Immature natural killer cell (primary cell): ENCODE results near the gene SHROOM3. TPM values are rescaled to one million over a fixed set of nuclear protein-coding genes. Genes with fewer than 3 reads are reported as not detected.

Experiments
- DNase-seq, 3 donors: peaks; one replicate each; pipeline ENCODE4 v3.0.0; 2022; ENCODE audit warnings: mixed read lengths in 1 of 3
- H3K27ac Mint-ChIP-seq, 6 donors: one replicate each; pipeline ENCODE4 v1.8.0; 2020; ENCODE audit warnings: mixed read lengths in 6 of 6, mild to moderate bottlenecking in 5 of 6, inconsistent platforms in 4 of 6, moderate library complexity in 3 of 6
- H3K27me3 Mint-ChIP-seq, 3 donors: one replicate each; pipeline ENCODE4 v1.8.0; 2020 to 2021; ENCODE audit warnings: low read depth in 3 of 3, mild to moderate bottlenecking in 3 of 3, mixed read lengths in 3 of 3, moderate library complexity in 3 of 3, inconsistent platforms in 1 of 3
- H3K36me3 Mint-ChIP-seq, 3 donors: one replicate each; pipeline ENCODE4 v1.8.0; 2020; ENCODE audit warnings: mixed read lengths in 3 of 3, inconsistent platforms in 2 of 3, mild to moderate bottlenecking in 2 of 3
- H3K4me1 Mint-ChIP-seq, 2 donors: one replicate each; pipeline ENCODE4 v1.8.0; 2020; ENCODE audit warnings: inconsistent platforms in 2 of 2, mild to moderate bottlenecking in 2 of 2, mixed read lengths in 2 of 2, moderate library complexity in 1 of 2
- H3K4me3 Mint-ChIP-seq, 5 donors: one replicate each; pipeline ENCODE4 v1.8.0; 2020; ENCODE audit warnings: mild to moderate bottlenecking in 5 of 5, mixed read lengths in 5 of 5, inconsistent platforms in 3 of 5, moderate library complexity in 3 of 5
- H3K9me3 Mint-ChIP-seq, 6 donors: one replicate each; pipeline ENCODE4 v1.8.0; 2020; ENCODE audit warnings: mild to moderate bottlenecking in 6 of 6, mixed read lengths in 6 of 6, inconsistent platforms in 4 of 6, moderate library complexity in 3 of 6
- polyA plus RNA-seq, 3 donors: library from polyadenylated mRNA; unstranded; fragments of 300-500 nt; fragmentation: Illumina TruSeq; gene quantifications; one replicate each; pipeline ENCODE4 v1.2.3, GENCODE V29; 2021

The SHROOM3 gene
- polyA plus RNA-seq, 3 donors from 2014 or later = not detected

DNA sequence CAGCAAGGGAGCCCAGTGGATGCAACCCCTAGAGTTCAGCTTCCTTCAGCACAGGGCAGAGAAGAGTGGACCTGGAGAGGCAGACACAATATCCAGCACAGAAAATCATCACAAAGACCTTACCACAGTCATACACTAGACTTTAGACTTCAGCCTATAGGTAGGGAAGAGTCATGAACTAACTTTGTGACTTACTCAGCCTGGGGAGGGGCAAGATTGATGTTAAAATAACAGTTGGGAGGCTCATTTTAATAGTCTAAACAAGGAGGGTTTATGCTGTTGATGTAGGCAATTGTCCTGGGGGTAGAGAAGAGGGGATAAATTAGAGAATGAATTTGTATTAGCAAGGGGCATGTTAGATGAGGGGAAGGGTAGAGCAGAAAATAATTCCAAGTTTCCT, 338.7 kb downstream of the SHROOM3 start:
- Mint-ChIP-seq H3K4me3 (no peak overlapping the region), H3K4me1 (no peaks in the 10 kb centered on the region), H3K9me3 (peaks cover 0 to 3% (median 0%) of the 10 kb centered on the region in 6 donors), H3K27me3 (peaks cover 0 to 3% (median 1%) of the 10 kb centered on the region in 3 donors), H3K27ac (no peak overlapping the region), H3K36me3 (no peaks in the 10 kb centered on the region)
- no peak for DNase-seq

DNA sequence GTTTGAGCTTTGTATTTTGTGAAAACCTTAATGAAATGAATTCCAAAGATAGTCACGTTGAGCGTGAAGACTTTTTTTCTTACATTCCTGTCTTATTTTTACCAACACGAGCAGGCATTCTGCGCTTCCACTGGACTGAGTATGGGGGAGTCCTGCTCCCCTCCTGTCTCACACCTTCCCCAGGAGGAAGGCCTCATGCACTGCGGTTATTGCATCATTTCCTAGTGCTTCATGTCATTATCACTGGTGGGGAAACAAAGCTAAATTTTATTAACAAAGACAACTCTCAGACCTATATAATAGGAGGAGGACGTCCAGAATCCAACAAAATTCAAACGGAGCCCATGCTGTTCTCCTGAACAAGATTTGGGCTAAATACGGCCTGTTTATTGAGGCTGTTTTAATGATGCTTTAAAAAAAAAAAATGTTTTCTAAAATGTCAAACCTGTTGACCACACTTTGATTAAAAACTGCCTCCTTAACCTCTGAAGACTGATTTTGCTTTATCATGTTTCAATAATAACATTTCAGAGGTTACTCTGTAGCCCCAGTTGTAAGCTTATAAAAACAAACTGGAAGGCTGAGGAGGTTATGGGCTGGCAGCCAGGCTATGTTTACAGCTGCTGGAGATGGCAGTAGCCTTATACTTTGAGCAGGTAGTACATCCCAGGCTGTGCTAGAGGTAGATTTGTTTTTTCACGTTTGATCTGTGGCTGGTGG, 344.9 kb downstream of the SHROOM3 start:
- Mint-ChIP-seq H3K27me3 (peaks cover 0 to 3% (median 0%) of the 10 kb centered on the region in 3 donors), H3K4me3 (no peak overlapping the region), H3K27ac (no peak overlapping the region), H3K36me3 (no peaks in the 10 kb centered on the region), H3K9me3 (peaks cover 0 to 3% (median 0%) of the 10 kb centered on the region in 6 donors), H3K4me1 (no peaks in the 10 kb centered on the region)
- no peak for DNase-seq

DNA sequence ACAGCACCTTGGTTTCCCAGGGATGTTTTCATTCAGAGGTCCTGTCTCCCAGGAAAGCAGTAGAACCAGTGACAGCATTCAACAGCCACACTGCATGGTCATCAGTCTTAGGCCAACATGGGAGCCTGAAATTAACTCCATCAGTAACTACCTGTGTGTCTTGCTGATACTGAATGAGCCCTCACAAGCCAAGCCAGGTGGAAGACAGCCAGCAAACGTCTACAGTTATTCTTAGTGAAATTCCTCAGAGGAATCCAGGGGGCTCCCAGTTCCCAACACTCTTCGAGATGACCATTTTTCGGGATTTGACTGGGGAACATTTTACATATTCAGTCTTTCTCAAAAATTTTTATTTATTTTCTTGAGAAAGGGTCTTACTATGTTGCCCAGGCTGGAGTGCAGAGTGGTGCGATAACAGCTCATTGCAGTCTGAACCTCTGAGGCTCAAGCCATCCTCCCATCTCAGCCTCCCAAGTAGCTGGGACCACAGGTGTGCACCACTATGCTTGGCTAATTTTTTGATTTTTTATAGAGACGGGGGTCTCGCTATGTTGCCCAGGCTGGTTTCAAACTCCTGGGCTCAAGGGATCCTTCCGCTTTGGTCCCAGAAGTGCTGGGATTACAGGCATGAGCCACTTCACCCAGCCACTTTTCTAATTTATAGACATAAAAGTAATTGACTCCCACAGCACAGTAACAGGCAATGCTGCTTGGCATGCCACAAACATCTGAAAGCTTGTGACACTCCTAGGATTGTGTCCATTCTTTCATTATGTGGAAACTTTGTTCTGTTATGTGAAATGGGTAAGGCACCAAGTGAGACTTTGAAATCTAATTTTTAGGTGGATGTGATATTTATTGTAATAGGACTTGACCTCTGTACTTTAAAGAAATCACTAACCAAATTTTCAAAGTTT, 346.0 kb downstream of the SHROOM3 start:
- Mint-ChIP-seq H3K36me3 (no peaks in the 10 kb centered on the region), H3K4me3 (no peak overlapping the region), H3K27me3 (peaks cover 0 to 3% (median 3%) of the 10 kb centered on the region in 3 donors), H3K9me3 (peaks cover 0 to 3% (median 0%) of the 10 kb centered on the region in 6 donors), H3K4me1 (no peaks in the 10 kb centered on the region), H3K27ac (no peak overlapping the region)
- DNase-seq = no peak

DNA sequence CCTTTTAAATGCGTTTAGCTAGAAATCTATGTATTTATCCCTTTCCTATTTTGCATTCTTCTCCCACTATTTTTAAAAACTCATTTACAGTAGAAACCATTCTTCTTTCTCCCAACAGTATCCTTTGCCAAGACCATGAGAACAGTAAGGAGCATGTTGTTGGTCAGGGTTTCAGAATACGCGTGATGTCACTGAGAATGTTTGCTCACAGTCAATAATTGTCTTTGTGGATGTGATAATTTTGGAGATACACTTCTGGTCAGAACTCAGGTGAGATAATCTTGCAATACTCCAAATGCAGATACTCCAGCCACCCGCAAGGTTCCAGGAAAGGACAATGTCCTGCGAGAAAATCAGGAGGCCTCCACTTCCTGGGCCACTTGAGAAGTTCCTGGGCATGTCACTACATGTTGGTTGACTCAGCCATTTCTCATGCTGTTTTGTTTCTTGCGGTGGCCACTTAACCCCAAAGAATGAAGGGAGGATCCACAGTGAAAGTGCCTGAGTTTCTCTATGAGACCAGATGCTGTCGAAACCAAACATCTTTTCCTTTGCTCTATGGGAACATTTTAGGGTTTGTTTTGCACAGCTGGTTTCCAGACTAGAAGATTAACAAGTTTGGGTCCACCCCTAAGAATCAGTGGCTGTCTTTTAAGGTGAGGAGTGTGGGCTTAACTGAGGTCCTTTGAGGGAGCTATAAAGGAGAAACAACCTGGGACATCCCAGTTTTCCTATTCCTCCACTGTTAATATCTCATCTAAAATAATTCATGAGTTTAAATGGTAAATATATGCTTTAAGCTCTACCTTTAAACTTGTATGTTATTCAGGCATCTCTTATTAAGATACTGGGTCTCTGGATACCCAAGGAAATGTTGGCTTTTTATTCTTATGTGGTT, 346.9 kb downstream of the SHROOM3 start:
- no peak overlapping the region for H3K27ac Mint-ChIP-seq
- no peak overlapping the region for H3K4me3 Mint-ChIP-seq
- peaks cover 0 to 3% (median 3%) of the 10 kb centered on the region in 3 donors for H3K27me3 Mint-ChIP-seq

DNA sequence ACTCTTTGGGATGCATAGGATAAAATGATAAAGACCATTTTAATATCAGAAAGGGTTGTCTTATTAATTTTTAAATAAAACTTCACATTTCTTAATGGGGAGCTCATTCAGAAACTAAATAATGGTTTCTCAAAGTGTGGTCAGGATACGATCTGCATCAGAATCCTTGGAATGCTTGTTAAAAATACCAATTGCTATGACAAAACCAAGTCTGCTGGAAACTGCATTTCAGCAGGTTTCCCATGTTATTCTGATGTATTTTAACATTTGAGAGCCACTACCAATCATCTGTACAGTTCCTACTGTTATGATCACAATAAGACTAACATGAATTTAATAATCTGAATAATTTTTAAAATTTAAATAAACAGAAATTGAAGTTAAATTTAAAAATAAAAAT, 347.8 kb downstream of the SHROOM3 start:
- no peaks in the 10 kb centered on the region for H3K4me1 Mint-ChIP-seq
- H3K27ac Mint-ChIP-seq = no peak overlapping the region
- no peaks in the 10 kb centered on the region for H3K9me3 Mint-ChIP-seq
- no peak for DNase-seq
- H3K27me3 Mint-ChIP-seq = peaks cover 0 to 3% (median 3%) of the 10 kb centered on the region in 3 donors
- no peaks in the 10 kb centered on the region for H3K36me3 Mint-ChIP-seq
- H3K4me3 Mint-ChIP-seq = no peak overlapping the region

More for the DNA sequence above, 346.9 kb downstream of the SHROOM3 start:
- DNase-seq = no peak
- H3K36me3 Mint-ChIP-seq = no peaks in the 10 kb centered on the region
- H3K4me1 Mint-ChIP-seq = no peaks in the 10 kb centered on the region
- peaks cover 0 to 1% (median 0%) of the 10 kb centered on the region in 6 donors for H3K9me3 Mint-ChIP-seq

DNA sequence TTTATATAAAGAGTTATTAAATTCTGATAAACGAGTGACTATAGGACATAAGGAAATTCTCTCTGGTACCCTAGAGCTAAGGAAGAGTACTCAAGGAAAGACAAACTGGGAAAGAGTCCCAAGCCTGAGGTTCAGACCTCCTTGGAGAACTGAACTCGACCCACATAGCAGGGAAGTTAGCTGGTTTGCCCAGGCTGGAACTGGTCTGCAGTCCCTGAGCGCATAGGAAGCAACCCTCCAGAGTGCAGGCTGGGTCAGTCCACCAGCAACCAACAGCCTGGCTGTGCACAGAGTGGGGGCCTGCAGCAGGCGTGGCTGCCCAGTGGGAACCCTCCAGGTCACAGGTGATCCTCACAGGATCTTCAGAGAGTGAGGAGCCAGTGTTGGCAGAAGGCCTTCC, 348.8 kb downstream of the SHROOM3 start:
- H3K36me3 Mint-ChIP-seq = no peaks in the 10 kb centered on the region
- H3K9me3 Mint-ChIP-seq = no peaks in the 10 kb centered on the region
- DNase-seq = no peak
- no peak overlapping the region for H3K4me3 Mint-ChIP-seq
- H3K27ac Mint-ChIP-seq = no peak overlapping the region
- peaks cover 0 to 6% (median 3%) of the 10 kb centered on the region in 3 donors for H3K27me3 Mint-ChIP-seq
- no peaks in the 10 kb centered on the region for H3K4me1 Mint-ChIP-seq

DNA sequence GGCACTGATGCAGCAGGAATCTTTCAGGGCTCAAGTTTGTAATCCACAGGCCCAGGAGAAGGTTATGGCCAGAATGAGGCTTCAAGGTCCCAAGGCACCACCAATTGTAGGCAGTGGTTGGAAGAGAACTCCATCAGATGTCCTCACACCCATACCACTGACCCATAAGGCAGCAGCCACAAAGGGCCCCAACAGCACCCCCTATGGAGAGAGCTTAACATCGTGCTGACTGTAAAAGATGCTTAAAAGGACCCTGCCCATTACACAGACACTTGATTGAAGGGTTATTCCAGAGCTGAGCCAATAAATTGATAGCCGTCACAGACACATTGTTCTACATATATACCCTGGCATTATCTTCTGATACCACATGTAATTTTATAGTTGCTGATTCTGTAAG, 349.2 kb downstream of the SHROOM3 start:
- H3K27me3 Mint-ChIP-seq = peaks cover 0 to 7% (median 3%) of the 10 kb centered on the region in 3 donors
- no peaks in the 10 kb centered on the region for H3K9me3 Mint-ChIP-seq
- no peak for DNase-seq
- no peaks in the 10 kb centered on the region for H3K36me3 Mint-ChIP-seq
- no peak overlapping the region for H3K27ac Mint-ChIP-seq
- H3K4me3 Mint-ChIP-seq = no peak overlapping the region
- no peaks in the 10 kb centered on the region for H3K4me1 Mint-ChIP-seq

DNA sequence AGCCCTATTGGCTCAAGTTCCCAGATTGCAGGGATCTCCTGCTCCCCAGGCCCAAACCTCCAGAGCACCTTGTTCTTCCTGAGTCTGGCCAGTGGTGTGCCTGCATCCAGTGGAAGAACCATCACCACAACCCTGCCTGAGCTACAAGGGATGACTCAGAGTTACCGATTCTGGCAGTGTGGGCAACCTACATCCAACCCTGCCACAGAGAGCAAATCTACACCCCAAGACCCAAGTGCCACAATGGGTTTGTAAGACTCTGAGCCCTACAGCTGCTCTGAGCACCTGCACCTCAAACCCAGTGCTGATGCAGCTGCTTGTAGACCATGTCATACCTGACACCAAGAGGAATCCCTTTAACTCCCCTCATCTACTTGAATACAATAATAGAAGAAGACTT, 352.9 kb downstream of the SHROOM3 start:
- H3K27ac Mint-ChIP-seq = no peak overlapping the region
- H3K9me3 Mint-ChIP-seq = no peaks in the 10 kb centered on the region
- DNase-seq = no peak
- no peak overlapping the region for H3K4me3 Mint-ChIP-seq
- no peaks in the 10 kb centered on the region for H3K4me1 Mint-ChIP-seq
- no peaks in the 10 kb centered on the region for H3K36me3 Mint-ChIP-seq
- H3K27me3 Mint-ChIP-seq = peaks cover 0 to 7% (median 3%) of the 10 kb centered on the region in 3 donors

DNA sequence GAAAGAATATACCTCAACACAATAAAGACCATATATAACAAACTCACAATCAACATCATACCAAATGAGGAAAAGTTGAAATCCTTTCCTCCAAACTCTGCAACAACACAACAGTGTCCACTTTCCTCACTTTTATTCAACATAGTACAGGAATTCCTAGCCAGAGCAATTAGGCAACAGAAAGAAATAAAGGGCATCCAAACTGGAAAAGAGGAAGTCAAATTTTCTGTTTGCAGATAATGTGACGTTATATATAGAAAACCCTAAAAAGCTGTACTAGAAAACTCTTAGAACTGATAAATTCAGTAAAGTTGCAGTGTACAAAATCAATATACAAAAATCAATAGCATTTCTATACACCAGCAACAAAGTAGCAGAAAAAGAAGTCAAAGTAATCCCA, 355.3 kb downstream of the SHROOM3 start:
- DNase-seq = no peak
- Mint-ChIP-seq H3K4me3 (no peak overlapping the region), H3K27ac (no peak overlapping the region), H3K27me3 (peaks cover 0 to 7% (median 3%) of the 10 kb centered on the region in 3 donors), H3K36me3 (no peaks in the 10 kb centered on the region), H3K4me1 (no peaks in the 10 kb centered on the region), H3K9me3 (no peaks in the 10 kb centered on the region)

DNA sequence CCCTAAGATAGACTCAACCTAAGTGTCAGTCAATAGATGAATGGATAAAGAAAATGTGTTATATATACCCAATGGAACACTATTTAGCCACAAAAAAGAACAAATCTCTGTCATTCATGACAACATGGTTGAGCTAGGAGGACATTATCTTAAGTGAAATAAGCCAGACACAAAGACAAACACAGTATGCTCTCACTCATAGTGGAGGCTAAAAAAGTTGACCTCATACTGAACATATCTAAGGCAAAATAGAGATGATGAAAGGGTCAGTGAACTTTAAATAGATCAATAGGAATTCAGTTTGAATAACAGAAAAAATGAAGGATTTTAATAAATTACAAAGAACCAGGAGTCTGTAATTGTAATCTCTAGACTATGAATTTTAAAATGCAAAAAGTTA, 356.4 kb downstream of the SHROOM3 start:
- no peak for DNase-seq
- H3K4me1 Mint-ChIP-seq = no peaks in the 10 kb centered on the region
- no peaks in the 10 kb centered on the region for H3K36me3 Mint-ChIP-seq
- H3K27ac Mint-ChIP-seq = no peak overlapping the region
- H3K27me3 Mint-ChIP-seq = peaks cover 0 to 5% (median 3%) of the 10 kb centered on the region in 3 donors
- no peaks in the 10 kb centered on the region for H3K9me3 Mint-ChIP-seq
- no peak overlapping the region for H3K4me3 Mint-ChIP-seq

DNA sequence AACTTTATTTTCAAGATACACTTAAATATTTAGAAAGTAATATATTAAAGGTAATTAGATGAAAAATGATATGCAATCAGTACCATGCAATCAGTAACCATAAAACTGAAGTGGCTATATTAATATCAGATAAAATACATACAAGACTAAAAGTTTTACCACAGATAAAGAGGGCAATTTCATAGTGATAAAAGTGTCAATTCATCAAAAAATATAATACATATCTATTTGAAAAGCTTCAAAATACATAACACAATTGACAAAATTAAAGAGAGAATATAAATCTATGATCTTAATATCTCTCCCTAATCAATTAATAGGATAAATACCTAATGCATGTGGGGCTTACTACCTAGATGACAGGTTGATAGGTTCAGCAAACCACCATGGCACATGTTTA, 357.4 kb downstream of the SHROOM3 start:
- no peaks in the 10 kb centered on the region for H3K4me1 Mint-ChIP-seq
- H3K36me3 Mint-ChIP-seq = no peaks in the 10 kb centered on the region
- peaks cover 0 to 5% (median 3%) of the 10 kb centered on the region in 3 donors for H3K27me3 Mint-ChIP-seq
- no peak overlapping the region for H3K4me3 Mint-ChIP-seq
- DNase-seq = no peak
- H3K9me3 Mint-ChIP-seq = no peaks in the 10 kb centered on the region
- H3K27ac Mint-ChIP-seq = no peak overlapping the region

DNA sequence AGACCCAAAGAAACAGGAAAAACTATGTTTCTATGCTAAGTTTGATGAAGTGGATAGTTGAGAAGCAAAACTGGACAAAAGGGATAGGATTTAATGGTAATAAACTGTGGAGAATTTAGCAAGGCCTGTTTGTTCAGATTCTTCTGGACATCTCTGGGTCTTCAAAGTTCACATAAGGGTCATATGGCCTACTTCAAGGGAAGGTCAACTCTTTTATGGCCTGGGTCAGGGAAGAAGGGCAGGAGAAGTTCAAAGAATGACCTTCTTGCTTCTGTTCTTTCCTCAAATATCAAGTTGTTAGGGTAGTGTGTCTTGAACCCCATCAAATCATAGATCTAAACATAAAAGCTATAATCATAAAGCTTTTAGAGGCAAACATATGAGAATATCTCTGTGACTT, 360.2 kb downstream of the SHROOM3 start:
- no peak for DNase-seq
- no peaks in the 10 kb centered on the region for H3K4me1 Mint-ChIP-seq
- no peaks in the 10 kb centered on the region for H3K36me3 Mint-ChIP-seq
- no peak overlapping the region for H3K27ac Mint-ChIP-seq
- H3K27me3 Mint-ChIP-seq = peaks cover 0 to 5% (median 4%) of the 10 kb centered on the region in 3 donors
- no peaks in the 10 kb centered on the region for H3K9me3 Mint-ChIP-seq
- no peak overlapping the region for H3K4me3 Mint-ChIP-seq

DNA sequence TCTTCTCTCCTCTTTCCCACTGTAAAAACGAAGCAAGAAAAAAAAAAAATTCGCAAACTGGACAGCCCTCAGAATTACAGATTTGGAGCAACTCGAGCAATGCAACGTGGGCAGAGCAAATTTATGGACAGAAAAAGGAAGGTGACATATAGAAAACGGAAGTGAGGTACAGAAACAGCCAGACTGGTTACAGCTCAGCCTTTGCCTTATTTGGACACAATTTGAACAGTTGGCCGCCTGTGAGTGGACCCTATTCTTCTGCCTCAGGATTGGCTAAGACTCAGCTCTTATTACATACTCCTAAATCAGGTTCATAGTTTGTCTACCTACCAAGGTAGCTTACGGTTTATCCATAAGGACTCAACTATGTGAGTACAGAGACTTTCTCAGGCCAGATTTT, 364.1 kb downstream of the SHROOM3 start:
- Mint-ChIP-seq H3K4me3 (no peak overlapping the region), H3K27ac (no peak overlapping the region), H3K4me1 (no peaks in the 10 kb centered on the region), H3K27me3 (peaks cover 0 to 8% (median 5%) of the 10 kb centered on the region in 3 donors), H3K9me3 (peaks cover 0 to 2% (median 0%) of the 10 kb centered on the region in 6 donors), H3K36me3 (no peaks in the 10 kb centered on the region)
- no peak for DNase-seq
